Measurements from ENCODE around the gene GFER. TPM values are rescaled to one million over a fixed set of nuclear protein-coding genes. Genes with fewer than 3 reads are reported as not detected.

The GFER gene
- polyA plus RNA-seq, 1 of the 3 experiments (the other 2 are of a cell fraction) = 20.4 TPM

GRCh38 chr16:1991948-1992703 is 8.1 kb downstream of the GFER start:
- H3K4me2 ChIP-seq = no peak overlapping the region
- peaks cover 22% of the 10 kb centered on the region for H3F3A ChIP-seq (replicated peaks; ENCODE audit: insufficient read depth)
- no peaks in the 10 kb centered on the region for H3K9me2 ChIP-seq
- H3K36me3 ChIP-seq (replicated peaks in 1 of 2; ENCODE audit: control insufficient read depth in 1 of 2, insufficient read depth in 2 of 2, low read length in 1 of 2) = peaks cover 2 to 3% of the 10 kb centered on the region in 2 experiments
- DNase-seq = peak; percentile 84
- H3K79me2 ChIP-seq (ENCODE audit: insufficient read depth) = no peaks in the 10 kb centered on the region
- no peaks in the 10 kb centered on the region for H3K27me3 ChIP-seq (ENCODE audit: insufficient read depth)
- ChIA-PET CTCF (interaction anchor here (0.6 to 12.9 kb wide), 2 partner anchors 12 to 123 kb away, joined by 3 to 108 read pairs; no protein-coding TSS in a partner anchor), POLR2A (interaction anchor here (0.8 kb wide), 1 partner anchor 163 kb away, joined by 3 read pairs; the partner anchor contains the start of gene TRAF7)
- WGBS (ENCODE audit: low lambda C conversion rate) = 69% methylated on average over 42 of the region's 96 CpGs
- no peak overlapping the region for H2AFZ ChIP-seq (ENCODE audit: low read depth)
- H3K9me3 ChIP-seq = no peaks in the 10 kb centered on the region
- no peak for TF ChIP-seq FOXM1 (IDR thresholded peaks at IDR 0.05; ENCODE audit: low read depth)
- no peak for TF ChIP-seq RFX5 (IDR thresholded peaks at IDR 0.05; ENCODE audit: low read length)
- no peak for TF ChIP-seq YY1 (IDR thresholded peaks at IDR 0.05; ENCODE audit: low read depth)
- no peak for TF ChIP-seq EP300 (IDR thresholded peaks at IDR 0.05; ENCODE audit: borderline replicate concordance in 1 of 2, low read depth in 1 of 2, low read length in 1 of 2)
- TF ChIP-seq SIN3A (IDR thresholded peaks at IDR 0.05; ENCODE audit: borderline replicate concordance, low read depth, low read length) = no peak
- no peak for TF ChIP-seq RAD21 (IDR thresholded peaks at IDR 0.05; ENCODE audit: low read length)
- no peak for TF ChIP-seq TCF12 (IDR thresholded peaks at IDR 0.05)
- no peak for TF ChIP-seq RXRA (IDR thresholded peaks at IDR 0.05; ENCODE audit: borderline replicate concordance, low read depth)
- TF ChIP-seq RCOR1 (IDR thresholded peaks at IDR 0.05; ENCODE audit: low read length) = no peak
- TF ChIP-seq FOSL2 (IDR thresholded peaks at IDR 0.05; ENCODE audit: borderline replicate concordance, low read depth) = no peak
- no peak for TF ChIP-seq TAF1 (IDR thresholded peaks at IDR 0.05; ENCODE audit: borderline replicate concordance, low read depth, low read length)
- TF ChIP-seq, protein P1, sequence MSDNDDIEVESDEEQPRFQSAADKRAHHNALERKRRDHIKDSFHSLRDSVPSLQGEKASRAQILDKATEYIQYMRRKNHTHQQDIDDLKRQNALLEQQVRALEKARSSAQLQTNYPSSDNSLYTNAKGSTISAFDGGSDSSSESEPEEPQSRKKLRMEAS (IDR thresholded peaks at IDR 0.05; ENCODE audit: low read depth) = no peak
- TF ChIP-seq, protein P2, sequence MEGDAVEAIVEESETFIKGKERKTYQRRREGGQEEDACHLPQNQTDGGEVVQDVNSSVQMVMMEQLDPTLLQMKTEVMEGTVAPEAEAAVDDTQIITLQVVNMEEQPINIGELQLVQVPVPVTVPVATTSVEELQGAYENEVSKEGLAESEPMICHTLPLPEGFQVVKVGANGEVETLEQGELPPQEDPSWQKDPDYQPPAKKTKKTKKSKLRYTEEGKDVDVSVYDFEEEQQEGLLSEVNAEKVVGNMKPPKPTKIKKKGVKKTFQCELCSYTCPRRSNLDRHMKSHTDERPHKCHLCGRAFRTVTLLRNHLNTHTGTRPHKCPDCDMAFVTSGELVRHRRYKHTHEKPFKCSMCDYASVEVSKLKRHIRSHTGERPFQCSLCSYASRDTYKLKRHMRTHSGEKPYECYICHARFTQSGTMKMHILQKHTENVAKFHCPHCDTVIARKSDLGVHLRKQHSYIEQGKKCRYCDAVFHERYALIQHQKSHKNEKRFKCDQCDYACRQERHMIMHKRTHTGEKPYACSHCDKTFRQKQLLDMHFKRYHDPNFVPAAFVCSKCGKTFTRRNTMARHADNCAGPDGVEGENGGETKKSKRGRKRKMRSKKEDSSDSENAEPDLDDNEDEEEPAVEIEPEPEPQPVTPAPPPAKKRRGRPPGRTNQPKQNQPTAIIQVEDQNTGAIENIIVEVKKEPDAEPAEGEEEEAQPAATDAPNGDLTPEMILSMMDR (IDR thresholded peaks at IDR 0.05) = no peak
- TF ChIP-seq SMC3 (IDR thresholded peaks at IDR 0.05; ENCODE audit: low read depth, low read length) = no peak
- no peak for TF ChIP-seq POLR2AphosphoS5 (IDR thresholded peaks at IDR 0.05; ENCODE audit: low read depth, low read length)
- no peak for TF ChIP-seq ELF1 (IDR thresholded peaks at IDR 0.05)
- H3K27ac ChIP-seq (ENCODE audit: low read depth in 2 of 2, low read length in 1 of 2) = no peak overlapping the region
- peaks cover 0 to 18% of the 10 kb centered on the region in 2 experiments; a peak in 1 of 4 replicates for H3K4me1 ChIP-seq (ENCODE audit: control insufficient read depth in 1 of 2, insufficient read depth in 2 of 2, low read depth in 1 of 2, low read length in 1 of 2)
- no peak overlapping the region for H3K4me3 ChIP-seq (ENCODE audit: low read depth in 2 of 2, low read length in 1 of 2)
- H3K9ac ChIP-seq = no peak overlapping the region
- no peaks in the 10 kb centered on the region for H4K20me1 ChIP-seq (ENCODE audit: insufficient read depth)
